Spleen (tissue), 7 donors: Measurements from ENCODE around the gene PTN.

Source experiments
- CTCF ChIP-seq, 11 experiments: fragments of 200-600 bp in 7 of 11; fragments of 450-650 bp in 4 of 11; sonication (generic) in 4 of 11; IDR thresholded peaks in 8 of 11; conservative IDR thresholded peaks in 3 of 11; 1 replicate in 7 of 11; 2 replicates in 4 of 11; pipeline versions ENCODE4 v1.4.0 to v1.8.0; 2016 to 2021; ENCODE audit warnings: antibody characterized with exemption in 11 of 11, inconsistent platforms in 4 of 11, mild to moderate bottlenecking in 1 of 11
- POLR2A ChIP-seq, 3 donors: fragments of 450-650 bp; IDR thresholded peaks; one replicate each; pipeline ENCODE4 v1.5.1; 2017; ENCODE audit warnings: antibody characterized with exemption in 3 of 3, mild to moderate bottlenecking in 1 of 3
- donor health status: DM: no; HTN: no; CAD: no; lungs with moderate emphysema.
- donor health status: DM: no; HTN: no; CAD: no.
- donor health status: DM: no; HTN: no; CAD: no.

- TF ChIP-seq POLR2A (IDR thresholded peaks at IDR 0.05): no peak
- no peak for TF ChIP-seq CTCF (IDR thresholded peaks at IDR 0.05 in 8 of 11, conservative IDR thresholded peaks at IDR 0.05 in 3 of 11)
Measured at GRCh38 chr7:137351941-137352340, 8.4 kb upstream of the PTN start.
